ENCODE results near the gene CLIC4.

Gene CLIC4

GRCh38 chr1:24859063-24860010, 114.1 kb downstream of the CLIC4 start:
- no peak for DNase-seq (ENCODE audit: low spot score)

- DNase-seq (ENCODE audit: low spot score), result no peak
Measured at GRCh38 chr1:24860841-24861240, 115.6 kb downstream of the CLIC4 start.

GRCh38 chr1:24861821-24862727, 116.8 kb downstream of the CLIC4 start:
- no peak for DNase-seq (ENCODE audit: low spot score)

- DNase-seq (ENCODE audit: low spot score), result no peak
Measured at GRCh38 chr1:24862775-24863483, 117.7 kb downstream of the CLIC4 start.

- no peak for DNase-seq (ENCODE audit: low spot score)
Measured at GRCh38 chr1:24864370-24864777, 119.1 kb downstream of the CLIC4 start.

GRCh38 chr1:24865168-24865567, 119.9 kb downstream of the CLIC4 start:
- DNase-seq (ENCODE audit: low spot score), result no peak

- no peak for DNase-seq (ENCODE audit: low spot score)
Measured at GRCh38 chr1:24865587-24865986, 120.3 kb downstream of the CLIC4 start.

GRCh38 chr1:24866211-24867083, 121.2 kb downstream of the CLIC4 start:
- no peak for DNase-seq (ENCODE audit: low spot score)

- DNase-seq (ENCODE audit: low spot score), result no peak
Measured at GRCh38 chr1:24867084-24867870, 122.0 kb downstream of the CLIC4 start.

GRCh38 chr1:24868016-24868875, 123.0 kb downstream of the CLIC4 start:
- DNase-seq (ENCODE audit: low spot score), result no peak

- DNase-seq (ENCODE audit: low spot score), result no peak
Measured at GRCh38 chr1:24870551-24871195, 125.4 kb downstream of the CLIC4 start.

GRCh38 chr1:24871306-24871901, 126.2 kb downstream of the CLIC4 start:
- DNase-seq (ENCODE audit: low spot score), result no peak

- DNase-seq (ENCODE audit: low spot score), result no peak
Measured at GRCh38 chr1:24872061-24872850, 127.0 kb downstream of the CLIC4 start.

GRCh38 chr1:24873148-24873547, 127.9 kb downstream of the CLIC4 start:
- DNase-seq (ENCODE audit: low spot score), result no peak

GRCh38 chr1:24874056-24874455, 128.8 kb downstream of the CLIC4 start:
- no peak for DNase-seq (ENCODE audit: low spot score)

- no peak for DNase-seq (ENCODE audit: low spot score)
Measured at GRCh38 chr1:24874611-24875234, 129.5 kb downstream of the CLIC4 start.

- no peak for DNase-seq (ENCODE audit: low spot score)
Measured at GRCh38 chr1:24875257-24875656, 130.0 kb downstream of the CLIC4 start.
